ENCODE data around the gene HFM1. TPM values are rescaled to one million over a fixed set of nuclear protein-coding genes. Genes with fewer than 3 reads are reported as not detected.

HFM1 gene
- 0.09 TPM in 1 of 5 replicates, not detected in the others for total RNA-seq (2022; extraction: Qiagen RNA extraction; ENCODE audit: low read depth)

GRCh38 chr1:91404151-91405012 is at the start of gene HFM1:
Gene HFM1 (minus strand): TSS chr1:91404837. CDS start chr1:91401082, 3,755 bp downstream.

Other genes with a start within 250 kb of the HFM1 start
- 4.4 to 6.3 TPM (median 5.8 TPM) in 5 replicates for gene CDC7, start 96.0 kb upstream of the HFM1 start, total RNA-seq (2022; extraction: Qiagen RNA extraction; ENCODE audit: low read depth)

All from A549 treated with RU486 at 1 μM for 4 hours (cell line).